ENCODE measurements around the gene EREG.

EREG gene

DNA sequence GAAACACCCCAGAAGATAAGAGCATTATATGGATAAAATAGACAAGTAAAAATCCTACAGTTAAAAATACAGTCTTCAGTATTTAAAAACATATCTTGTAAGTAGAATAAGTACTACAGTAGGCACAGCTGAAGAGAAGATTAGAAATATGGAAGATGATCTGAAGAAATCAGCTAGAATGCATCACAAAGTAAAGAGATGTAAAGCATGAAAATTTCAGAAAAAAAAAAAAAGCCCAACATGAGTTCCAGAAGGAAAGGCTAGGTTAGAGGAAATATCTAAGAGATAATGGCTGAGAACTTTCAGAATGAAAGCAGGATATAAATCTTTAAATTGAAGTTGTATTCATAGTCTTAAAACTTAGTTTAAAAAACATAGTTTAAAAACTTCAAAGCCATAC, 35.6 kb upstream of the EREG start:
- no peak for DNase-seq (ENCODE audit: low read depth)
- TF ChIP-seq, protein P1, sequence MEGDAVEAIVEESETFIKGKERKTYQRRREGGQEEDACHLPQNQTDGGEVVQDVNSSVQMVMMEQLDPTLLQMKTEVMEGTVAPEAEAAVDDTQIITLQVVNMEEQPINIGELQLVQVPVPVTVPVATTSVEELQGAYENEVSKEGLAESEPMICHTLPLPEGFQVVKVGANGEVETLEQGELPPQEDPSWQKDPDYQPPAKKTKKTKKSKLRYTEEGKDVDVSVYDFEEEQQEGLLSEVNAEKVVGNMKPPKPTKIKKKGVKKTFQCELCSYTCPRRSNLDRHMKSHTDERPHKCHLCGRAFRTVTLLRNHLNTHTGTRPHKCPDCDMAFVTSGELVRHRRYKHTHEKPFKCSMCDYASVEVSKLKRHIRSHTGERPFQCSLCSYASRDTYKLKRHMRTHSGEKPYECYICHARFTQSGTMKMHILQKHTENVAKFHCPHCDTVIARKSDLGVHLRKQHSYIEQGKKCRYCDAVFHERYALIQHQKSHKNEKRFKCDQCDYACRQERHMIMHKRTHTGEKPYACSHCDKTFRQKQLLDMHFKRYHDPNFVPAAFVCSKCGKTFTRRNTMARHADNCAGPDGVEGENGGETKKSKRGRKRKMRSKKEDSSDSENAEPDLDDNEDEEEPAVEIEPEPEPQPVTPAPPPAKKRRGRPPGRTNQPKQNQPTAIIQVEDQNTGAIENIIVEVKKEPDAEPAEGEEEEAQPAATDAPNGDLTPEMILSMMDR (IDR thresholded peaks at IDR 0.05; ENCODE audit: insufficient read depth, low read depth, low read length, missing control alignments): no peak
- H3K4me3 ChIP-seq (ENCODE audit: low read length): no peak overlapping the region

DNA sequence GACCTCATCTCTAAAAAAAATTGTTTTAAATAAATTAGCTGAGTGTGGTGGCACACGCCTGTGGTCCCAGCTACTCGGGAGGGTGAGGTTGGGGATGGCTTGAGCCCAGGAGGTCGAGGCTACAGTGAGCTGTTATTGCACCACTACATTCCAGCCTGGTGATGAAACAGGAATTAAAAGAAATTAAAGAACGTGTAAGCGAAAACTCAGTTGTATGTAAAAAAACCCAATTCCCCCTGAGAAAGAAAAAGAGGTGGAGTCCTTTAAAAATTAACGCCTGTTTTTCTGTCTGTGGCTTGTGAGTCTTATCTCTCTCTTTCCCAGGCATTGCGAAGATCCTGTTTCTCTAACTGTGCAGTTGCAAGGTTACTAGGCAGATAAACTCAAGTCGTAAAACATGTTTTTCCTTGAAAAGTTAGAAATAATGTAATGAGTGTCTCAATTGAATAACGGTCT, 34.6 kb upstream of the EREG start:
- no peak overlapping the region for H3K4me3 ChIP-seq (ENCODE audit: low read length)
- TF ChIP-seq, protein P1 (IDR thresholded peaks at IDR 0.05; ENCODE audit: insufficient read depth, low read depth, low read length, missing control alignments): no peak
- DNase-seq (ENCODE audit: low read depth): no peak

DNA sequence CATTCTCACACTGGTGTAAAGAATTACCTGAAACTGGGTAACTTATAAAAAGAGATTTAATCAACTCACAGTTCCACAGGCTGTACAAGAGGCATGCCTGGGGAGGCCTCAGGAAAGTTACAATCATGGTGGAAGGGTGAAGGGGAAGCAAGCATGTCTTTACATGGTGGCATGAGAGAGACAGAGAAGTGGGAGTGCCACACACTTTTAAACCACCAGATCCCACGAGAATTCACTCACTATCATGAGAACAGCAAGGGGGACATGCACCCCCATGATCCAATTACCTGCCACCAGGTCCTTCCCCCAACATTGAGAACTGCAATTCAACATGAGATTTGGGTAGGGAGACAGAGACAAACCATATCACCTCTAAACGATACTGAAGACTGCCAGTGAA, 33.7 kb upstream of the EREG start:
- no peak overlapping the region for H3K4me3 ChIP-seq (ENCODE audit: low read length)
- DNase-seq (ENCODE audit: low read depth): no peak
- TF ChIP-seq, protein P1 (IDR thresholded peaks at IDR 0.05; ENCODE audit: insufficient read depth, low read depth, low read length, missing control alignments): no peak

DNA sequence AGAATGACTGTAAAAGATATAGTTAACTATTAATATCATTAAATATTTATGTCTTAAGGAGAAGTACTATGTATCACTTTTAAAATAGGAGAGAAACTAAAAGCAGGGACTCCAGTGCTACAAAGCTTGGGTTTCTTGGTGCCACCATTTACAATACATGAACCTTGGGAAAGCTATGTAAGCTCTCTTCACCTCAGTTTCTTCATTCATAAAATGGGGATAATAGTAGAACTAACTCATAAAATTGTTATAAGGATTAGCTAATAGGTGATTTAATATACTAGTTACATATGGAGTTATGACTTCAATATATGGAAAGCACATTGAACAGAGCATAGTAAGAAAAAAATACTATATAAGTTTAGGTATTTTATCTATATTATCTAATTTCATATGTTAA, 33.0 kb upstream of the EREG start:
- no peak for DNase-seq (ENCODE audit: low read depth)
- no peak overlapping the region for H3K4me3 ChIP-seq (ENCODE audit: low read length)
- TF ChIP-seq, protein P1 (IDR thresholded peaks at IDR 0.05; ENCODE audit: insufficient read depth, low read depth, low read length, missing control alignments): no peak

DNA sequence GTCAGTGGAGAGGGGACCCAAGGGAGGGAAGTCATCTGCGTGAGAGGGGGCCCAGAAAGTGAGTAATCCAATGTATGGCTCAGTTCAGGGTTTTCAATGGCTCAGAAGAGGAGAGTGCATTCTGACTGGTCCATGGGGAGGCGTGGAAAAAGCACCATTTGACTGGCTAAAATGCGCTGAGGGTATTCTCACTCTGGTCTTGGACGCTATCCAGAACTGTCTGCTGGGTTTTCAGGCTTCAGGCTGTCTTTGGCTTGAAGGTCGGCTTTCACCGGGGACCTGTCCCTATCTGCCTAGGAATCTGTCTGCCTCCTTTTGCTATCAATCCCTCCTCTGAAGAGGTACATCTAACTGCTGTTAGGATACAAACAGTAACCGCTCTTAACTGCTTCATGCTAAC, 30.3 kb upstream of the EREG start:
- TF ChIP-seq, protein P1 (IDR thresholded peaks at IDR 0.05; ENCODE audit: insufficient read depth, low read depth, low read length, missing control alignments): no peak
- no peak overlapping the region for H3K4me3 ChIP-seq (ENCODE audit: low read length)
- DNase-seq (ENCODE audit: low read depth): no peak

DNA sequence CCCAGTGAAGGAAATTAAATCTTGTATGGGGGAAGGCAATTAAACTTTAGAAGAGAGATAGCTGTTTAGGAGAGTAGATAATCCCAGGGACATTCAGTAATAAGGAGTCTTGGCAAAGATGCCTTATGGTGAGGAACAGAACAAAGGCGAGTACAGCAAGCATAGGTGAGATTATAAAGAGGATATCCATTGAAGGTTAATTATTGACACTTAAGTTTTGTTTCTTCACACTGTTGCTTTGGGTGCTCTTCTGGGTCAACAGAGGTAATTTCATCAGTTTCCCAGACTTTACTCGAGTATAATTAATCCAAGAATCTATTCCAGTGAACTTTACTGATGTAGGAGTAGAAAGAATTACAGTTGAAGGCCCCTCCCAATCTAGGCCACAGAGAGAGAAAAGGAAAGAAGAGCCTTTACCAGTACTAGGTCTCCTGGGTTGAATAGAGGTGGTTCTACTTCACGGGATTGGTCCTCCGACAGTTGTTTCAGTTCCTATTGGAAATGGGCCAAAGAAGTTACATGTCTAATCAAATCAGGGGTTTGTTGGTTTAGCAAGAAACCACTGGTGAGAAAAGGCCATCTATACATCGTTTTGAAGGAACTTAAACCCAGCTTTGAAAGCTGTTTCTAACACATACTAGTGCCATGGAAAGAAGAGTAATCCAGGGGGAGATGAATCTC, 29.5 kb upstream of the EREG start:
- H3K4me3 ChIP-seq (ENCODE audit: low read length): no peak overlapping the region
- TF ChIP-seq, protein P1 (IDR thresholded peaks at IDR 0.05; ENCODE audit: insufficient read depth, low read depth, low read length, missing control alignments): no peak
- DNase-seq (ENCODE audit: low read depth): no peak

DNA sequence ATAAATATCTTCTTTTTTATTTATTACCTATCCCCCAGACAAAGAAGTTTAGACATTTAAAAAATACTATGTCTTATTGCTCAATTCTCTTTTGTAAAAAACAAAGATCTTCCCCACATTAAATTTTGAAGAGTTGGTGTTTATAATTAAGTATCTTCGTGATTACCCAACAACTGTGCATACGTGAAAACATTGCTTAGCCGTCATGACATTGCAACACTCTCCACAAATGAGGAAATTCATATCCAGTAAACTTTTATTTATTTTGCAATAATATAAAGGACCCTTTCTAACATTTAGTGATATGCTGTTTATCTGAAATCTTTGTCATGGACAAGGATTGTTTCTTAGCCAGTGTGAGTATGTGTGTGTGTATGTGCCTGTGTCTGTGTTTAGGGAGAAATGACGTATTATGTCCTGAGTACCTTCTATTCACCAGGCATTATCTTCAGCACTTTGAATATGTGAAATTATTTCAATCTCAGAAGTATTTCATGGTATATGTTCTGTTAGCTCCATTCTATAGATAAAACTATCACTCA, 26.1 kb upstream of the EREG start:
- DNase-seq (ENCODE audit: low read depth): no peak
- H3K4me3 ChIP-seq (ENCODE audit: low read length): no peak overlapping the region
- TF ChIP-seq, protein P1 (IDR thresholded peaks at IDR 0.05; ENCODE audit: insufficient read depth, low read depth, low read length, missing control alignments): no peak
